Panc1 (cell line): Measurements from ENCODE around the gene TPPP. TPM values are rescaled to one million over a fixed set of nuclear protein-coding genes. Genes with fewer than 3 reads are reported as not detected.
"Not testable (repeated sequence)": the region's sequence is repeated elsewhere in the genome, so short reads cannot be mapped to it uniquely, and the experiment has no call there.

Experiments
- ATAC-seq: fragments of 200-7000 bp; cut with Tn5 transposase; 2 replicates; pipeline ENCODE4 v1.9.1; 2020; ENCODE audit warnings: mild to moderate bottlenecking, moderate library complexity
- BruUV-seq: library from RNA; stranded (reverse); fragments of 400-500 nt; replicated peaks from 2 replicates; lab custom pipeline; 2021; lab: Mats Ljungman, UMichigan
- CTCF ChIA-PET: fragments of 300-600 bp; sonication (Branson Sonifier 250); formaldehyde crosslinking; loops from one replicate; lab custom pipeline; 2022; ENCODE audit warnings: antibody characterized with exemption; lab: Charles Lee
- POLR2A ChIA-PET: fragments of 300-600 bp; sonication (Branson Sonifier 250); formaldehyde crosslinking; loops from one replicate; lab custom pipeline; 2022; ENCODE audit warnings: antibody characterized with exemption; lab: Charles Lee
- DNase-seq: peaks from one replicate; pipeline ENCODE4 v3.0.0-alpha.2; 2010; ENCODE audit warnings: low read depth, low spot score
- H3K27ac ChIP-seq: 2 replicates; pipeline ENCODE4 v1.5.1; 2011; ENCODE audit warnings: mild to moderate bottlenecking, low read length, inconsistent platforms
- H3K27me3 ChIP-seq: fragments of 200-500 bp; sonication (Bioruptor generic); 2 replicates; pipeline ENCODE4 v1.6.0; 2014; ENCODE audit warnings: low read length, inconsistent platforms; ENCODE audit not compliant: control insufficient read depth, insufficient read depth
- H3K36me3 ChIP-seq: fragments of 200-500 bp; sonication (Bioruptor generic); 2 replicates; pipeline ENCODE4 v1.5.1; 2014; ENCODE audit warnings: inconsistent platforms, mild to moderate bottlenecking, low read length, moderate library complexity; ENCODE audit not compliant: control insufficient read depth, insufficient read depth
- H3K4me1 ChIP-seq: 2 replicates; pipeline ENCODE4 v1.5.1; 2011; ENCODE audit warnings: inconsistent platforms, mild to moderate bottlenecking, low read length, moderate library complexity; ENCODE audit not compliant: control insufficient read depth, insufficient read depth
- H3K4me3 ChIP-seq, 2 experiments: 2 replicates each; pipeline ENCODE4 v1.5.1; 2011 to 2012; ENCODE audit warnings: low read depth in 2 of 2, low read length in 2 of 2, mild to moderate bottlenecking in 2 of 2, inconsistent platforms in 1 of 2, moderate library complexity in 1 of 2
- H3K9me3 ChIP-seq: fragments of 200-500 bp; sonication (Bioruptor generic); 2 replicates; pipeline ENCODE4 v1.5.1; 2014; ENCODE audit warnings: low read depth, mild to moderate bottlenecking, inconsistent platforms, low read length, moderate library complexity; ENCODE audit not compliant: control insufficient read depth, insufficient read depth
- CTCF ChIP-seq: fragments of 450-650 bp; IDR thresholded peaks from 2 replicates; pipeline ENCODE4 v1.5.1; 2017; ENCODE audit warnings: mild to moderate bottlenecking
- POLR2AphosphoS5 ChIP-seq: IDR thresholded peaks from 2 replicates; pipeline ENCODE4 v1.6.1; 2012; ENCODE audit warnings: mild to moderate bottlenecking, low read depth, low read length, moderate library complexity
- SIN3A ChIP-seq: IDR thresholded peaks from 2 replicates; pipeline ENCODE4 v1.6.1; 2012; ENCODE audit warnings: low read depth, mild to moderate bottlenecking, low read length, moderate library complexity, borderline replicate concordance; ENCODE audit not compliant: insufficient read depth
- TCF7L2 ChIP-seq: IDR thresholded peaks from 2 replicates; pipeline ENCODE4 v1.6.1; 2011; ENCODE audit warnings: mild to moderate bottlenecking, low read depth, low read length, inconsistent platforms
- in situ Hi-C: cut with HindIII; loops from 2 replicates; pipeline ENCODE4 v1.10.0; 2016; ENCODE audit warnings: low sequenced_read_pairs, low pct_unique_long_range_greater_than_20kb
- intact Hi-C: fragments of 100-400 bp; cut with micrococcal nuclease; formaldehyde crosslinking; loops from one replicate; pipeline ENCODE4 v1.10.0; 2022; ENCODE audit not compliant: unreplicated experiment
- total RNA-seq: library from RNA; stranded (reverse); gene quantifications from one replicate; pipeline ENCODE4 v1.2.1, GENCODE V29; 2021; ENCODE audit not compliant: unreplicated experiment
- TF ChIP-seq, protein P1 (sequence below), 2 experiments: IDR thresholded peaks; 2 replicates each; pipeline ENCODE4 v1.6.1; 2011 to 2012; ENCODE audit warnings: low read depth in 2 of 2, control low read depth in 1 of 2, low read length in 1 of 2, mild to moderate bottlenecking in 1 of 2, moderate library complexity in 1 of 2; ENCODE audit not compliant: insufficient read depth in 1 of 2

Gene TPPP
- total RNA-seq, 1 experiment from 2014 or later: 0.98 TPM

DNA sequence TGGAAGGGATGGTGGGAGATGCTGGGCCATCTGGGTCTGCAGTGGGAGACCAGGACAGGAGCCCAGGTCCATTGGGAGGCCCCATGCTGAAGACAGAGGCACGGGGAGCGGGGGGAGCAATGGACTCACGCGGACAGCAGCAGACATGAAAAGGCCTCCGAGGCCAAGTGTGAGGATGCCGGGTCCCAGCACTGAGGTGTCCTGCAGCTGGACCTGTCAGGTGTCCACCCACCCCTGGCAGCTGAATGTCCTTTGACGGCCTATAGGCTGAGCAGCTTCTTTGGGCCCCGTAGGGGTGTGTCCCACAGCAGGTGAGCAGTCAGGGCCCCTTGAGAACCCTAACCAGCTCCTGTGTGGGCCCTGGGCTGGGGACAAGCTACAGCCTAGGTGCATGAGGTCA lies 3.0 kb upstream of the TPPP start:
- H3K9me3 ChIP-seq, H3K36me3 ChIP-seq, CTCF ChIA-PET, intact Hi-C loops, POLR2A ChIA-PET, DNase-seq, ATAC-seq, H3K27ac ChIP-seq, BruUV-seq, H3K27me3 ChIP-seq, H3K4me1 ChIP-seq, H3K4me3 ChIP-seq, in situ Hi-C loops: not testable (repeated sequence)

- intact Hi-C loops, in situ Hi-C loops, H3K9me3 ChIP-seq, ATAC-seq, POLR2A ChIA-PET, H3K36me3 ChIP-seq, BruUV-seq, CTCF ChIA-PET, H3K27ac ChIP-seq, H3K4me3 ChIP-seq, H3K27me3 ChIP-seq, H3K4me1 ChIP-seq, DNase-seq: not testable (repeated sequence)
Observed at GRCh38 chr5:695475-695874, 2.3 kb upstream of the TPPP start.

DNA sequence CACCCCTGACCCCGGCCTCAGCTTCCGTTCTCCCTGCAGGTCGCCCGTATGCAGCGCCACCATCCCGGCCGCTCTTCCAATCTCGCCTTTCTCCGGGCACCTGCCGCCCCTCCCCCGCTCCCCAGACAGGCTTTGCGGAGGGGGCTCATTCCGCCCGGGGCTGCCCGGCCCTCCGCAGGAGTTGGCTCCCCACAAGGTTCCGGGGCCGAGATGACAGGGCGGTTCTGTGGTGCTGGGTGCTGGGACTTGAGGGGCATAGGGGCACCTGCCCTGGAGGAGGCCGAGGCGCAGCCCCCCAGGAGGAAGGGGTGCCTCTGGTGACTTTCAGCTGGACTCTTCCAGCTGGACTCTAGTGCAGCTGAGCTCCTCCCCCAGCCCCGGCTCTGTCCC lies 885 bp upstream of the TPPP start:
- intact Hi-C loops, CTCF ChIA-PET, H3K9me3 ChIP-seq, in situ Hi-C loops, H3K27ac ChIP-seq, H3K27me3 ChIP-seq, H3K36me3 ChIP-seq, BruUV-seq, POLR2A ChIA-PET, H3K4me1 ChIP-seq, DNase-seq: not testable (repeated sequence)
- peak; percentile 3; the same call in 1 of the 2 replicates for ATAC-seq
- H3K4me3 ChIP-seq: peak overlapping the region; percentile 26 to 41; a peak in 3 of 4 replicates

DNA sequence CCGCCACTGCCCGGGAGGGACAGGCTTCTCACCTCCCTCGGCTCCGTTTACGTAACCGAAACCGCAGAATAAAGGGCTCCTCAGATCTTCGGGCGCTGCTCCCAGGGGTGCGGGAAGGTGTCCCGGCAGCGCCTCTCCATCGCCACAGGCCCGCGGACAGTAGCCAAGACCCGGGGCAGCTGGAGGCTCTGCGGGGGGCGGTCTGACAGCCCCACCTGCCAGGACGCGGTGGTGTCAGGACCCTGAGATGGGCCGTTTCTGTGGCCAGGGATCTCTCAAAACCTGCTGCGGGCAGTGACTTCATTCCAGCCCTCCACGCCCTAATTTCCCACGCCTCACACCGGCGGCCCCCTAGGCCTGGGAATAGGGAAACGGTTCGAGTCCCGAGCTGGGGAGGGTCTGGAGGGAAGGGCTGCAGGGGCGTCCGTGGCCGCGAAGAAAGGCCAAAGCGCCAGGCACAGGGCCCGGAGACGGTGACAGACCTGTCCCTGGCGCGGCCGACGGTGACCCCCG lies 567 bp downstream of the TPPP start:
- H3K36me3 ChIP-seq, H3K27me3 ChIP-seq, BruUV-seq, H3K27ac ChIP-seq, intact Hi-C loops, POLR2A ChIA-PET, in situ Hi-C loops, DNase-seq, CTCF ChIA-PET, H3K9me3 ChIP-seq, H3K4me1 ChIP-seq: not testable (repeated sequence)
- peak overlapping the region; percentile 37 to 51 for H3K4me3 ChIP-seq
- peak; percentile 32 for ATAC-seq

GRCh38 chr5:691817-692528 lies 1.2 kb downstream of the TPPP start:
- Histone ChIP-seq H3K27me3 (no peaks in the 10 kb centered on the region), H3K4me3 (peak overlapping the region; percentile 37 to 51), H3K36me3 (no peaks in the 10 kb centered on the region), H3K4me1 (no peaks in the 10 kb centered on the region), H3K27ac (no peak overlapping the region), H3K9me3 (no peaks in the 10 kb centered on the region)
- no peak for DNase-seq
- CTCF ChIA-PET: no interaction called here
- intact Hi-C loops: no loop called here
- no peak for ATAC-seq
- POLR2A ChIA-PET: no interaction called here
- BruUV-seq: no TSS peak
- no peak for TF ChIP-seq SIN3A
- no peak for TF ChIP-seq POLR2AphosphoS5
- TF ChIP-seq CTCF: no peak
- TF ChIP-seq, protein P1, sequence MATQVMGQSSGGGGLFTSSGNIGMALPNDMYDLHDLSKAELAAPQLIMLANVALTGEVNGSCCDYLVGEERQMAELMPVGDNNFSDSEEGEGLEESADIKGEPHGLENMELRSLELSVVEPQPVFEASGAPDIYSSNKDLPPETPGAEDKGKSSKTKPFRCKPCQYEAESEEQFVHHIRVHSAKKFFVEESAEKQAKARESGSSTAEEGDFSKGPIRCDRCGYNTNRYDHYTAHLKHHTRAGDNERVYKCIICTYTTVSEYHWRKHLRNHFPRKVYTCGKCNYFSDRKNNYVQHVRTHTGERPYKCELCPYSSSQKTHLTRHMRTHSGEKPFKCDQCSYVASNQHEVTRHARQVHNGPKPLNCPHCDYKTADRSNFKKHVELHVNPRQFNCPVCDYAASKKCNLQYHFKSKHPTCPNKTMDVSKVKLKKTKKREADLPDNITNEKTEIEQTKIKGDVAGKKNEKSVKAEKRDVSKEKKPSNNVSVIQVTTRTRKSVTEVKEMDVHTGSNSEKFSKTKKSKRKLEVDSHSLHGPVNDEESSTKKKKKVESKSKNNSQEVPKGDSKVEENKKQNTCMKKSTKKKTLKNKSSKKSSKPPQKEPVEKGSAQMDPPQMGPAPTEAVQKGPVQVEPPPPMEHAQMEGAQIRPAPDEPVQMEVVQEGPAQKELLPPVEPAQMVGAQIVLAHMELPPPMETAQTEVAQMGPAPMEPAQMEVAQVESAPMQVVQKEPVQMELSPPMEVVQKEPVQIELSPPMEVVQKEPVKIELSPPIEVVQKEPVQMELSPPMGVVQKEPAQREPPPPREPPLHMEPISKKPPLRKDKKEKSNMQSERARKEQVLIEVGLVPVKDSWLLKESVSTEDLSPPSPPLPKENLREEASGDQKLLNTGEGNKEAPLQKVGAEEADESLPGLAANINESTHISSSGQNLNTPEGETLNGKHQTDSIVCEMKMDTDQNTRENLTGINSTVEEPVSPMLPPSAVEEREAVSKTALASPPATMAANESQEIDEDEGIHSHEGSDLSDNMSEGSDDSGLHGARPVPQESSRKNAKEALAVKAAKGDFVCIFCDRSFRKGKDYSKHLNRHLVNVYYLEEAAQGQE (IDR thresholded peaks at IDR 0.05; ENCODE audit: insufficient read depth in 1 of 2, low read depth in 2 of 2, low read length in 1 of 2): no peak
- TF ChIP-seq TCF7L2: no peak
- in situ Hi-C loops: no loop called here
